Epidermal melanocyte (primary cell): ENCODE results near the gene MPRIP.
A peak's percentile ranks its signal among the peaks of the same experiment; 100 is the strongest.
"Not testable (repeated sequence)": the region's sequence is repeated elsewhere in the genome, so short reads cannot be mapped to it uniquely, and the experiment has no call there.

ENCODE experiments used
- DNase-seq: peaks from one replicate; pipeline ENCODE4 v3.0.0; 2011; ENCODE audit warnings: low spot score; ENCODE audit not compliant: insufficient read length

MPRIP gene

GRCh38 chr17:17144916-17145665 is 102.8 kb downstream of the MPRIP start:
- peak; percentile 30 for DNase-seq

- no peak for DNase-seq
Measured at GRCh38 chr17:17146786-17147406, 104.6 kb downstream of the MPRIP start.

DNA sequence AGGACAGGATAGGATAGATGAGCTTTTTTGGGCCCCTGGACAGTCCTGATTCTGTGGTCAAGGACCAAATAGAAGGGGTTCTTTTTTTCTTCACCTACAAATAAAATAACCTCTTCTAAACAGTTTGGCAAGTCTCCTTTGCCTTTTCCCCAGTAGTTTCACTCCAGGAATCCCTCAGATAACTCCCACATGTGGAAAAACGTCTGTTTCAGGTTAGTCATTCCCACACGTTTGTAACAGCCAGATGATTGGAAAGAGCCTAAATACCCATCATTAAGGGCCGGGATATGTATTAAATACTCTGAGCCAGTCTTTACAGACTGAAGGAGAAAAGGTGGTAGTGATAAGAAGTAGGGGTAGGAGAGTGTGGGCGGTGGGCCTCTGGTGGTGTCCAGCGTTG is 105.6 kb downstream of the MPRIP start:
- no peak for DNase-seq

GRCh38 chr17:17149520-17150447 is 107.5 kb downstream of the MPRIP start:
- no peak for DNase-seq

DNA sequence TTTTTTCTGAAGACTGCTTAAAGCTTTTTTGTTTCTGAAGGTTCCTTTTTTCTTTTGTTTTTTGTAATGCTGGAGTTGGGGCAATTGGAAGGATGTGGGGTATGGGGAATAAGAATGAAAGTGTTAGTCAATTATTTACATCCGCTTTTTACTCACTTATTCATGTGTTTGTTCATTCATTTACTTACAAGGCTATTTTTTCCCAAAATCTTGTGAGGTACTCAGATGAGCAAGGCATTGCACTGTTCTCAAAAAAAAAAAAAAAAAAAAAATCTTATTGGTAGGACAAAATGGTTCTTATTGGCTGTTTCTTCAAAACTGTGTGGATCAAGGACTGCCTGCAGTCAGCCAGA is 108.2 kb downstream of the MPRIP start:
- DNase-seq = no peak

DNA sequence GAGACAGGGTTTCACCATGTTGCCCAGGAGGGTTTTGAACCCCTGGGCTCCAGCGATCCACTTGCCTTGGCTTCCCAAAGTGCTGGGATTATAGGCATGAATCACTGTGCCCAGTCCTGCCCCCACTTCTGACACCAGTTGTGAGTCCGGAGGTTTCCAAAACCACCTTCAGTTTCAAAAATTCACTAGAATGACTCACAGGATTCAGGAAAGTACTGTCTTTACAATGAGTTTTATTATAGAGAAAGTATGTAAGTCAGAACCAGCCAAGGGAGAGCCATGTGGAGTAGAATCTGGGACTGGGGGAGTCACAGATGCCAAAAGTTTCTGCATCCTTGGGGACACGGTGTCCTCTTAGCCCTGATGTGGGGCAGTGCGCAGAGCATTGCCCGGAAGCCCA is 108.8 kb downstream of the MPRIP start:
- DNase-seq = no peak

GRCh38 chr17:17151541-17151940 is 109.3 kb downstream of the MPRIP start:
- no peak for DNase-seq

DNA sequence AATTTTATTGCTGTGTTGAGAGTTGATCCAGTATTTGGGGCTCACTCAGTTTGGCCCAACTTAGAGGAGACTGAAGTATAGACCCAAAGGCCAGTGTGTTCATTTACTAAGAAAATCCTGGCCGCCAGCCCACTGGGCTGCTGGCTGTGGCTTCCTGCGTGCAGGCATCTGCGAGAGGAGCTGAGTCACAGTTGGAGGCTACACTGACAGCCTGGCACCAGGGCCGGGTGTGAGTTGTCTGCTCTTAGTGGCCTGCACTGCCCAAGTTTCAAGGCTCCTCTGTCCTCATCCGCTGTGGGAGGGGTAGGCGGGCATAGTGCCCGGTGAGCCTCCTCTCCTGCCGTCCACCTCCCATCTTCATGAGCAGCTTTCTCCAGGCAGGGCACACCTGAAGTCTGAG is 109.7 kb downstream of the MPRIP start:
- DNase-seq = peak; percentile 48

DNA sequence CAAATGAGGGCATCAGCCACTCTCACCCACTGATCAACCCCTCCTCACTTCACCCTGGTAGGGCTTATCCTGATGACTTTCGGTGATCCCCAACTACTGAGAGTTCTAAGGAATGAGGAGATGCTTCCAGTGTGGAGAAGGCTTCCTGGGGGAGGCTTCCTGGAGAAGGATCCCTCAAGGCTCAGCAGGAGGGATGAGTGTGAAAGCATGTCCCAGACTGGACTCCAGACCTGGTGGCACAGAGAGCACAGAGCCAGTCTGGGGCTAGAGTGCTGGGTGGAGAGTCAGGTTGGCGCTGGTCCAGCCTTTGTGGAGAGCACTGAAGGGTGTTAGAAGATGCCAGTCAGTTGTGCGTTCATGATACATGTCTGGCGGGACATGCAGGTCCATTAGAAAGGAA is 110.1 kb downstream of the MPRIP start:
- DNase-seq = no peak

DNA sequence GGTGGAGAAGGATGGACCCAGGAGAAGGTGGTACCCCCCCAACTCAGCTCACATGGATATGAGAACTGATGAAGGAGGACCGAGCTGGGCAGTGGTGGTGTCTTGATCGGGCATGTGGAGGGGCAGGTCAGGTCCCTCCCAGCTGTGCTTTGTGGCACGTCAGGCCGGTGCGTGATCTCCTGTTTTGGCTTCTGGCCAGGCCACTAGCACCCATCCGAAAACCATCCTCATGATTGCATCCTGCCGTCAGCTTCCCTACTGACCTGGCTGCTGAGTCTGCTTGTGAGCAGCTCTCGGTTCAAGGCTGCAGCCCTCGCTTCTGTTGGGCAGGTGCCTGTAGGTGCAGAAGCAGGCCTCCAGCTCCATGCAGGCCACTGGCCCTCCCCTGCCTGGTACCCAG is 110.8 kb downstream of the MPRIP start:
- DNase-seq = no peak

- DNase-seq = no peak
Measured at GRCh38 chr17:17153709-17154108, 111.5 kb downstream of the MPRIP start.

DNA sequence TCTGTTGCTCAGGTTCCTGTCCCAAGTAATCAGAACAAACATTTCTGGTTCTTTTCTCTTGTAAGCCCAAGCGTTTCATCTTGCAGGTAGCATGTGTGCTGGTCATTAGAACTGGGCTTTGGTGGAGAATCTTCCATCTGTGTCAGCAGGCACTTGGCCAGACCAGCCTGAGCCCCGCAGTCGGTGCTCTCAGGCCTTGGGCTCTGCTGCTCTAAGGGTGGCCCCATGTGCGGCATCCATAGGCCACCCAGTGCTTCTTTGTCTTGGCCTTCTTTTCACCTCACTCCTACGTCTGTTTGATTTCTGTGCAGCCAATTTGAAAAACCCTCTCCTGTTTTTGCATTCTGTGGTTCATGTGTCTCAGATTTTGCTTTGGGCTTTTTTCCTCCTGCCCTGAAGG is 112.3 kb downstream of the MPRIP start:
- DNase-seq = no peak

DNA sequence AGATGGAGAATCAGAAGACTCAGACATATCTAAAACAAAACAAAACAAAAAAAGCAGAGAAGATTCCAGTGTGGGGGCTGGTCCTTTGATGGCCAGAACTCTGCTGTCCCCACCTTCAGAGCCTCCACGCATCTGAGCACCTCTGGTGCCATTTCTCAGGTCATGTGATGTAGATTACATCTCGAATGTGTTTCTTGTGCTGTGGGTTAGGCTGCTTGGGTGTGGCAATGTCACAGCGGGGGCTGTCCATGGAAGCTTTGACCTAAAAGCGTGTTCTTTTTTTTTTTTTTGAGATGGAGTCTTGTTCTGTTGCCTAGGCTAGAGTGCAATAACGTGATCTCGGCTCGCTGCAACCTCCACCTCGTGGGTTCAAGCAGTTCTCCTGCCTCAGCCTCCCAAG is 112.7 kb downstream of the MPRIP start:
- no peak for DNase-seq

DNA sequence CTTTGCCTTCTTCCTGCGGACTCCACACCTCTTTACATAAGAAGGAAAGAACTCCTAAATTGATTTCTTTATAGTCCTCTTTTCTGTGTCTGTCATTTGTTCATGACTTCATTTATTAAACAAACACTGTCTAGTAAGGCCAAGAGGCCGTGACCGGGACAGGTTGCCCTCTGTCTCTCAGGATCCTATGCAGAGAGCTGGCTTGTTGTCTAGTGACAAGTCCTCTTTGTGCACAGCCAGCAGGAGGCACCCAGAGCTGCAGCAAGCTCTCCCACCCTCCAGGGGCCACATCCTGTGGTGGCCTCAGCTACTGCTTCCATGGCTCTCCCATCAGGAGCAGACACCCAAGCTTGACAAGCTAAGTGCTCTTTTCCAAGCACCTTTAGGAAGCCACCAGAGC is 113.3 kb downstream of the MPRIP start:
- no peak for DNase-seq

GRCh38 chr17:17156107-17156506 is 113.8 kb downstream of the MPRIP start:
- no peak for DNase-seq

- no peak for DNase-seq
Measured at GRCh38 chr17:17156511-17156910, 114.3 kb downstream of the MPRIP start.

DNA sequence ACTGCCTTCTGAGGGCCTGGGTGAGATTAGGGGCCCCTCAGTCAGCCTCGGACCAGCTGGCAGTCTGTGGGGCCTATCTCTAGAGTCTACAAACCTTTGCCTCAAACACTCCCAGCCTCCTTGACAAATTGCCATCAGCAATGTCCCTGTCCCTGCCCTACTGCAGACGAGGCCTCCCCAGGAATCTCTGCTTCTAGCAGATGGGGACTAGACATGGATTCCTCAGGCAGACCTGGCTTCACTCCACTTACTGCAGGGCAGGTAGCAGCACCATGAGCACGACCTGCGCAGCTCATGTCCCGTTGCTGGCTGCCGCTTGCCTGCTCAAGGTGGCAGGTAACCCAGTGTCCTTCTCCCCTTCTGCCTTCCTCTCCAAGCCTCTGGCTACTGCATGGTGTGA is 114.8 kb downstream of the MPRIP start:
- no peak for DNase-seq

GRCh38 chr17:17158506-17158905 is 116.2 kb downstream of the MPRIP start:
- DNase-seq = not testable (repeated sequence)

DNA sequence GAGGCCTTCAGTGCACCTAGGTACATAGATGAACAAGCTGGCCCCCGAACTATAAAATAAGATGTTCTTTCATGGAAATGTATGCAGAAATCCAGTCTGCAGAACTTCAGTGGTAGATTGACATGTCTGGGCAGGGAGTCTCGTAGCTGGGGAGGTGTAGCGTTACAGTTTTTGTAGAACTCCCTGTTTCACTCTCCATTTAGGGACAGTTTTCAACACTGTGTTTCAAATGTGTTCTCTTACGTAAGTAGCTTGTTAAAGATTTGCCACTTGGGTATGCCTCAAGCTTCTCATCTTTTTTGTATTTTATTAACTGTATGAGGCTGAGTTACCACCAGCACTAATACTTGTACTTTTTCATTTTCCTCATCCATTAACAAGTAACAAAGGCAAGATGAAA is 117.3 kb downstream of the MPRIP start:
- DNase-seq = no peak

- no peak for DNase-seq
Measured at GRCh38 chr17:17161121-17161520, 118.9 kb downstream of the MPRIP start.

DNA sequence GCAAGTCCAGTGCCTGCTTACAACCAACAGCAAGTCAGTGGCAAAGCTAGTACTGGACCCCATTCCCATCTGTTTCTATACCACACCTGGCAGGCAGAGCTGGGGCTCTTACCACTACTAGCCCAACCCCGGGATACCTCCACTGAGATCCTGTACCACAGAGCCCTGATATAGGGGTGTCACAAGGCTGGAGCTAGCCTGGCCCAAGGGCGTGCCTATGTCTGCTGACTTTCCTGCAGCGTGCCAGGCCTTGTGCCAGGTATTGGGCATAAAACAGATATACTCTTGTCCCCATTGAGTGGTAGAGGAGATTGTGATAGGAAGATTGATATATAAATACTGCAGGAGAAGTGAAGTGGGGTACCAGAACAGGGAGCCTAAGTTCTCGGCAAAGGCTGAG is 119.5 kb downstream of the MPRIP start:
- DNase-seq = no peak

- DNase-seq = no peak
Measured at GRCh38 chr17:17164156-17164555, 121.9 kb downstream of the MPRIP start.
